DND-41 (cell line): ENCODE results near the gene LAMA2.

Experiments used
- ATAC-seq: fragments of 200-7000 bp; cut with Tn5 transposase; 3 replicates; pipeline ENCODE4 v1.9.1; 2021; ENCODE audit warnings: low read depth; ENCODE audit not compliant: insufficient read depth
- DNase-seq: peaks from one replicate; pipeline ENCODE4 v3.0.0-alpha.2; 2020
- H2AFZ ChIP-seq: 2 replicates; pipeline ENCODE4 v1.6.0; 2012; ENCODE audit warnings: low read depth, low read length
- H3K27ac ChIP-seq: 2 replicates; pipeline ENCODE4 v1.5.1; 2012; ENCODE audit warnings: low read length, inconsistent platforms
- H3K27me3 ChIP-seq: fragments of 200-600 bp; sonication (generic); 2 replicates; pipeline ENCODE4 v1.6.0; 2012; ENCODE audit warnings: low read length, mild to moderate bottlenecking, inconsistent platforms; ENCODE audit not compliant: insufficient read depth, poor library complexity
- H3K36me3 ChIP-seq: 2 replicates; pipeline ENCODE4 v1.5.1; 2012; ENCODE audit warnings: low read length, inconsistent platforms; ENCODE audit not compliant: insufficient read depth
- H3K4me1 ChIP-seq: 2 replicates; pipeline ENCODE4 v1.5.1; 2012; ENCODE audit warnings: mild to moderate bottlenecking, low read length; ENCODE audit not compliant: insufficient read depth
- H3K4me2 ChIP-seq: 2 replicates; pipeline ENCODE4 v1.6.0; 2012; ENCODE audit warnings: mild to moderate bottlenecking, moderate library complexity, low read length, inconsistent platforms; ENCODE audit not compliant: insufficient read depth
- H3K4me3 ChIP-seq, 2 experiments: fragments of 200-600 bp in 1 of 2; shearing (Covaris generic) in 1 of 2; 2 replicates each; pipeline ENCODE4 v1.5.1; 2012 to 2016; ENCODE audit warnings: inconsistent platforms in 2 of 2, low read length in 2 of 2, mild to moderate bottlenecking in 2 of 2, low read depth in 1 of 2, moderate library complexity in 1 of 2
- H3K79me2 ChIP-seq: 2 replicates; pipeline ENCODE4 v1.6.0; 2012; ENCODE audit warnings: low read length, inconsistent platforms; ENCODE audit not compliant: insufficient read depth
- H3K9ac ChIP-seq: 2 replicates; pipeline ENCODE4 v1.6.0; 2012; ENCODE audit warnings: low read depth, mild to moderate bottlenecking, inconsistent platforms, low read length, moderate library complexity
- H3K9me3 ChIP-seq: 2 replicates; pipeline ENCODE4 v1.5.1; 2012; ENCODE audit warnings: low read length, moderate library complexity, mild to moderate bottlenecking, inconsistent platforms; ENCODE audit not compliant: insufficient read depth, severe bottlenecking
- H4K20me1 ChIP-seq: 2 replicates; pipeline ENCODE4 v1.6.0; 2012; ENCODE audit warnings: low read length; ENCODE audit not compliant: insufficient read depth
- EZH2 ChIP-seq: IDR thresholded peaks from 3 replicates; pipeline ENCODE4 v1.6.1; 2012; ENCODE audit warnings: borderline replicate concordance, low read depth, mild to moderate bottlenecking, moderate library complexity, low read length, inconsistent platforms; ENCODE audit not compliant: severe bottlenecking
- TF ChIP-seq, protein P1 (sequence below): IDR thresholded peaks from 2 replicates; pipeline ENCODE4 v1.5.1; 2012; ENCODE audit warnings: borderline replicate concordance, low read length, moderate library complexity, mild to moderate bottlenecking; ENCODE audit not compliant: poor library complexity, severe bottlenecking; ENCODE audit errors: extremely low read depth

The LAMA2 gene

GRCh38 chr6:129411092-129411491 lies 528.2 kb downstream of the LAMA2 start:
- no peak for TF ChIP-seq EZH2
- TF ChIP-seq, protein P1, sequence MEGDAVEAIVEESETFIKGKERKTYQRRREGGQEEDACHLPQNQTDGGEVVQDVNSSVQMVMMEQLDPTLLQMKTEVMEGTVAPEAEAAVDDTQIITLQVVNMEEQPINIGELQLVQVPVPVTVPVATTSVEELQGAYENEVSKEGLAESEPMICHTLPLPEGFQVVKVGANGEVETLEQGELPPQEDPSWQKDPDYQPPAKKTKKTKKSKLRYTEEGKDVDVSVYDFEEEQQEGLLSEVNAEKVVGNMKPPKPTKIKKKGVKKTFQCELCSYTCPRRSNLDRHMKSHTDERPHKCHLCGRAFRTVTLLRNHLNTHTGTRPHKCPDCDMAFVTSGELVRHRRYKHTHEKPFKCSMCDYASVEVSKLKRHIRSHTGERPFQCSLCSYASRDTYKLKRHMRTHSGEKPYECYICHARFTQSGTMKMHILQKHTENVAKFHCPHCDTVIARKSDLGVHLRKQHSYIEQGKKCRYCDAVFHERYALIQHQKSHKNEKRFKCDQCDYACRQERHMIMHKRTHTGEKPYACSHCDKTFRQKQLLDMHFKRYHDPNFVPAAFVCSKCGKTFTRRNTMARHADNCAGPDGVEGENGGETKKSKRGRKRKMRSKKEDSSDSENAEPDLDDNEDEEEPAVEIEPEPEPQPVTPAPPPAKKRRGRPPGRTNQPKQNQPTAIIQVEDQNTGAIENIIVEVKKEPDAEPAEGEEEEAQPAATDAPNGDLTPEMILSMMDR = no peak
- Histone ChIP-seq H3K36me3 (no peaks in the 10 kb centered on the region), H3K79me2 (no peaks in the 10 kb centered on the region), H3K9me3 (no peaks in the 10 kb centered on the region), H3K4me1 (no peaks in the 10 kb centered on the region), H2AFZ (no peak overlapping the region), H3K27me3 (no peaks in the 10 kb centered on the region), H3K27ac (no peak overlapping the region), H4K20me1 (no peaks in the 10 kb centered on the region), H3K4me2 (no peak overlapping the region), H3K4me3 (no peak overlapping the region), H3K9ac (no peak overlapping the region)
- no peak for ATAC-seq
- DNase-seq = no peak

GRCh38 chr6:129416337-129416990 lies 533.5 kb downstream of the LAMA2 start:
- H3K9ac ChIP-seq = no peak overlapping the region
- no peak overlapping the region for H3K27ac ChIP-seq
- no peak overlapping the region for H3K4me3 ChIP-seq
- no peaks in the 10 kb centered on the region for H3K4me1 ChIP-seq
- no peak overlapping the region for H2AFZ ChIP-seq
- ATAC-seq (no peak), DNase-seq (no peak)
- TF ChIP-seq, protein P1 = no peak
- no peak for TF ChIP-seq EZH2
- no peaks in the 10 kb centered on the region for H4K20me1 ChIP-seq
- no peaks in the 10 kb centered on the region for H3K9me3 ChIP-seq
- H3K36me3 ChIP-seq = no peaks in the 10 kb centered on the region
- no peak overlapping the region for H3K4me2 ChIP-seq
- H3K79me2 ChIP-seq = no peaks in the 10 kb centered on the region
- no peaks in the 10 kb centered on the region for H3K27me3 ChIP-seq

DNA sequence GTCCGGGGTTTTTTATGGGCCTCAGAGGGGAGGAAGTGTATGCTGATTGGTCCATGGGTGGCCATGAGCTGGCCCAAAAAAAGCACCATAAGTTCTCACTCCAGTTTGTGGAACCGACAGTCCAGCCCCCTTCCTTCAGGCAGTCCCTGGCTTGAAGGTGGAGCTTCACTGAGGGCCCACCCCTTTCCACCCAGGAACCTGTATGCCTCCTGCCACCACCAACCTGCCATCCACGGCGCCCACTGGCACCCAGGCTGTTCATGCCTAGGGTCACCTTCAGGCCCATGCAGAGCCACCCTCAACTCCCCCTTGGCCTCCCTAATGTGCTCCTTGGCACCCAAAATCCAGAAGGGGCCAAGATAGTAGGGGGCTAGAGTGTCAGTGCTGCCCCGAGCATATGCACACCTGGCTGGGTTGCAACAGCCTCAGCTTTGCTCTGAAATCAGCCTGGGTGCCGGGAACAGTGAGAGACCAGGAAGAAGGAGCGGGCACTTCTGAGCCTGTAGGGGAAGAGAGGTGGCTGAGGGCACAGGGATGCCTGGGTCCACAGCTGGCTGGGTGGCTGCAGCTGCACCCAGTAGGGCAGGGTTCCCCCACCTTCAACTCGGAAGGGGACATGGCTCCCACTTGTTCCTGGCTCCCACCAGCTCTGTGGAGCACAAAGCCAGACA lies 534.6 kb downstream of the LAMA2 start:
- H3K27me3 ChIP-seq = no peaks in the 10 kb centered on the region
- TF ChIP-seq EZH2 = no peak
- TF ChIP-seq, protein P1 = no peak
- H3K9me3 ChIP-seq = no peaks in the 10 kb centered on the region
- ATAC-seq = no peak
- DNase-seq = no peak
- H3K36me3 ChIP-seq = no peaks in the 10 kb centered on the region
- H3K27ac ChIP-seq = no peak overlapping the region
- no peaks in the 10 kb centered on the region for H3K4me1 ChIP-seq
- no peaks in the 10 kb centered on the region for H3K79me2 ChIP-seq
- no peak overlapping the region for H2AFZ ChIP-seq
- no peak overlapping the region for H3K9ac ChIP-seq
- no peaks in the 10 kb centered on the region for H4K20me1 ChIP-seq
- H3K4me2 ChIP-seq = no peak overlapping the region
- H3K4me3 ChIP-seq = no peak overlapping the region
